VCaP (cell line): ENCODE results near the gene QRICH1.
A peak's percentile ranks its signal among the peaks of the same experiment; 100 is the strongest.

ENCODE experiments used
- H3K27ac ChIP-seq: fragments of 450-650 bp; 2 replicates; pipeline ENCODE4 v1.5.1; 2017
- TF ChIP-seq, protein P1 (sequence below): fragments of 450-650 bp; conservative IDR thresholded peaks from 2 replicates; pipeline ENCODE4 v1.5.1; 2017; ENCODE audit warnings: mild to moderate bottlenecking, moderate library complexity

QRICH1 gene

DNA sequence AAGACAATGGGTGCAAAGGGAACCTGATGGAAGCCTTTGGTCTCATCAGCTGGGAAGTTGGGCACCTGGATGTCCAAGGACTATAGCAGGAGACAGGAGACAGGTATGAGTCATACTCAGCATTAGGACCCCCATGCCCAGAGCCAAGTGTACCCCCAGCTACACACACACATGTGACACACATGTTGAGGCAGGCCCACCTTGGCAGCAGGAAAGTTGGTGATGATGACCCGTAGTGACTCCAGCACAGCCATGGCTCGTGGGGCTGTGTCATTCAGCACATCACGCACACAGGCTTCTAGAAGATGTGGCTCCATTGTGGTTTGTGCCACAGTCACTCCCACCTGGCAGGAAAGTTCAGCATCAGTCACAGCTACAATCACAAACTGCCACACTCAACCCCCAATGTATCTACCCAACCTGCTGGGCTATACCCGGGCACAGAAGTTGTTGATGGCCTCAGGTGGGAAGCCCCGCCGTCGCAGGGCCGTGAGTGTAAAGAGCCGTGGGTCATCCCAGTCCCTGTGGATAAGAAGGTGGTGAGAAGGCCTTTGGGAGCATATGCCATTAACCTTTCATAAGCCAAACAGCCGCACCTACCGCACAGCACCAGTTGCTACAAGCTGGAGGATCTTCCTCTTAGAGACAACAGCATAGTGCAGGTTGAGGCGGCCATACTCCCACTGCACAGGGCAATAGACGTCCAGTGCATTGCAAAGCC, 5.2 kb upstream of the QRICH1 start:
- H3K27ac ChIP-seq: no peak overlapping the region
- TF ChIP-seq, protein P1, sequence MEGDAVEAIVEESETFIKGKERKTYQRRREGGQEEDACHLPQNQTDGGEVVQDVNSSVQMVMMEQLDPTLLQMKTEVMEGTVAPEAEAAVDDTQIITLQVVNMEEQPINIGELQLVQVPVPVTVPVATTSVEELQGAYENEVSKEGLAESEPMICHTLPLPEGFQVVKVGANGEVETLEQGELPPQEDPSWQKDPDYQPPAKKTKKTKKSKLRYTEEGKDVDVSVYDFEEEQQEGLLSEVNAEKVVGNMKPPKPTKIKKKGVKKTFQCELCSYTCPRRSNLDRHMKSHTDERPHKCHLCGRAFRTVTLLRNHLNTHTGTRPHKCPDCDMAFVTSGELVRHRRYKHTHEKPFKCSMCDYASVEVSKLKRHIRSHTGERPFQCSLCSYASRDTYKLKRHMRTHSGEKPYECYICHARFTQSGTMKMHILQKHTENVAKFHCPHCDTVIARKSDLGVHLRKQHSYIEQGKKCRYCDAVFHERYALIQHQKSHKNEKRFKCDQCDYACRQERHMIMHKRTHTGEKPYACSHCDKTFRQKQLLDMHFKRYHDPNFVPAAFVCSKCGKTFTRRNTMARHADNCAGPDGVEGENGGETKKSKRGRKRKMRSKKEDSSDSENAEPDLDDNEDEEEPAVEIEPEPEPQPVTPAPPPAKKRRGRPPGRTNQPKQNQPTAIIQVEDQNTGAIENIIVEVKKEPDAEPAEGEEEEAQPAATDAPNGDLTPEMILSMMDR: no peak

- no peak overlapping the region for H3K27ac ChIP-seq
- TF ChIP-seq, protein P1: no peak
Observed at GRCh38 chr3:49098429-49098828, 4.6 kb upstream of the QRICH1 start.

DNA sequence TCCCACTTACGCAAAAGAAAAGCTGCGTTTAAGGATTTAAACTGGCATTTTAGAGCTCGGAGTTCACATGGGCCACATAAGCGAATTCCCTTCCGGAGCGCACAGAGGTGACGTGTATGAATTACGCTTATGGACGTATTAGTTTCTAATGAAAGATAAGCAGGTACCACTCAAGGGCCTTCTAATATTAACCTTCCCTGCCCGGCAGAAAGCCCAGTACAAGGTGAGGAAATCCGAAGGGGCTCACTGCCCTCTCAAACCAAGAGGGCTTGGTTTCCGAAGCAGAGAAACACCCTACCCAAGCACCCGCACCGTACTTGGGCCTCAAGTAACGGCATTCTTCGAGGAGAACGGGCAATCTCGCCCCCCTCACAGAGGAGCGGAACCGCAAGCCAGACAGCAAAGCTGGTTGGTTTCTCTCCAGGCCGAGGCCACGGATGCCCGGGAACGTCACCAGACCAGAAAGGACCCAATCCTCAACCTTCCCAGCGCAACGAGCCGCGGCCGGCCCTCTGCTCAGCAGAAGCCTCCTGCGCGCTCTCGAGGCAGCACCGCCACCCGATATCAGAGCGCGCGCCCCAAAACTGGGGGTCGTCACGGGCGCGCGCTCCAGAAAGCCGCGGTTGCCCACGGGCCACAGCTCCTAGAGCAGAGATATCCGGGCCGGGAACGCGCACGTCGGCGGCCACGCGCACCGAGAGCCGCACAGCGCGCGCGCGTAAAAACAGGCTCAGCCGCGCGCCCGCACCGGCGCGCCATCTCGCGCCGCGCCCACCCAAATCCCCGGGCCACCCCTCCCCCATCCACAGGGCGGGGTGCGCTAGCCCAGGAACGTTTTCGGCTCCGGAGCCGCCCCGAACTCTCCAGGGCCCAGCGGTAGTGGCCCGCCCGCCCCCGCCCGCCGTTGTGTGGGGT, 676 bp downstream of the QRICH1 start:
- TF ChIP-seq, protein P1: no peak
- H3K27ac ChIP-seq: peak overlapping the region; percentile 98

DNA sequence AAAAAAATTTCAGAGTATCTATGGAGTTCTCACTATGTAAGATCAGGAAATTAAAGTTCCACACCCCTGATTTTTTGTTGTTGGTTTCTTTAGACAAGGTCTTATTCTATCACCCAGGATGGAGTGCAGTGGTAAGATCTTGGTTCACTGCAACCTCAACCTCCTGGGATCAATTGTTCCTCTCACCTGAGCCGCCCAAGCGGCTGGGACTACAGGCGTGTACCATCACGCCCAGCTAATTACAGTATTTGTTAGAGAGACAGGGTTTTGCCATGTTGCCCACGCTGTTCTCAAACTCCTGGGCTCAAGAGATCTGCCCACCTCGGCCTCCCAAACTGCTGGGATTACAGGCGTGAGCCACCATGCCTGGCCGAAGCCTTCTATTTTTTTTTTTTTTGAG, 12.4 kb downstream of the QRICH1 start:
- no peak overlapping the region for H3K27ac ChIP-seq
- TF ChIP-seq, protein P1: no peak

DNA sequence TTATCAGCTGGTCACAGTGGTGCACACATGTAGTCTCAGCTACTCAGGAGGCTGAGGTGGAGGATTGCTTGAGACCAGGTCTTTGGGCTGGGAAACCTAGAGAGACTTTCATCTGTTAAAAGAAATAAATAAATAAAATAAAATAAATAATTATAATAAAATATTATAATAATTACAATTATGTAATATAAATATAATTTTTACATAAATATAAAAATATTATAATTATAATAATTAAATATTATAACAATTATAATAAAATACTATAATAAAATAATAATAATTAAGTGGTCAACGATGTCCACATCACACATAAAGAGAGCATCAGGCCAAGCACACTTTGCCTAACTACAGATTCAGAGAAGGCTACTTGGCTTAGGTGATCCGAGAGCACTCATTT, 14.6 kb downstream of the QRICH1 start:
- TF ChIP-seq, protein P1: no peak
- H3K27ac ChIP-seq: no peak overlapping the region

GRCh38 chr3:49076646-49077045, 17.2 kb downstream of the QRICH1 start:
- no peak overlapping the region for H3K27ac ChIP-seq
- TF ChIP-seq, protein P1: no peak

- no peak overlapping the region for H3K27ac ChIP-seq
- TF ChIP-seq, protein P1: no peak
Observed at GRCh38 chr3:49076116-49076515, 17.8 kb downstream of the QRICH1 start.
